ENCODE results near the gene CAMK1D.

The CAMK1D gene

DNA sequence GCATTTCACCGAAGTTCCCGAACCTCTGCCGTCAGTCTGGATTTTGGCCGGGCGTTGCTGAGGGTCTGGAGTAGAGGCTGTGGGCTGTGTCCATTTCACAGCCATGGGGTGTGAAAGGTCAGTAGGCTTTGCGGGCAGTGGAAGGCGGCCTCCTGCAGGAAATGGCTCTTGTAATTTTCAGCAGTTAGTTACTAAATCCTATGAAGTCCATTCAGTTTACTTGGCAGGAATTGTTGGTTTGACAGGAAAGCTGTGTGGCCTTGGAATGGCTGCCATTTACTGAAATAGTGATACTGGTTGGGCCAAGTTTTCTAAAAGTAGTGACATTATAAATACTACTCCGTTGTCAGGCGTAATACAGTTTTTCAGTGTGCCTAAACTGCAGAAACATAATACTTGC is 348.4 kb downstream of the CAMK1D start:
- peaks cover 18% of the 10 kb centered on the region for H3K4me1 Mint-ChIP-seq
- no peak overlapping the region for H3K4me3 Mint-ChIP-seq
- H3K36me3 Mint-ChIP-seq (ENCODE audit: low read depth): no peaks in the 10 kb centered on the region
- H3K9me3 Mint-ChIP-seq: no peaks in the 10 kb centered on the region
- peak overlapping the region in 1 of 3 experiments; percentile 46 for H3K27ac Mint-ChIP-seq
- TF ChIP-seq CTCF (IDR thresholded peaks at IDR 0.05; ENCODE audit: unreplicated experiment in 3 of 3): no peak
- H3K27me3 Mint-ChIP-seq (ENCODE audit: low read depth): no peaks in the 10 kb centered on the region

DNA sequence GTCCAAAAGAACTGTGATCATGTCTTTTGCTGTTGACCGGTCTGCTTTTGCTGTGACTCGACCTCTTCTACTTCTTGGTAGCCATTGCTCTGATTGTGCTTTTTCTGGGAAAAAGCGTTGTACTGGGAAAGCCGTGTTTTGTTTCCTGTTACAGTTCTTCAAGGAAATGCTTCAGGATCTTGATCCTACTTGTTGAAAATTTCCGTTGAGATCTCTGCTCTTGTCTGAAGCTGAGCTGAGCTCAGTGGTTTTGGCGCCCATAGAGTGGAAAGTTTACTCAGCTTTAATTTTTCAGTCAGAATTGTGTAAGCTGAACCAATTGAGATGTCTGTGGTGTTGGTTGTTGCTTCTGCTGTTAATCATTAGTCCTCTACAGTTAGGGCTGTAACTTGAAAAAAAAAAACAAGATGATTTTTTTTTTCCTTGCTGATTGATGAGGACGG is 349.9 kb downstream of the CAMK1D start:
- H3K4me1 Mint-ChIP-seq: peaks cover 18% of the 10 kb centered on the region
- no peak overlapping the region for H3K4me3 Mint-ChIP-seq
- no peaks in the 10 kb centered on the region for H3K27me3 Mint-ChIP-seq (ENCODE audit: low read depth)
- TF ChIP-seq CTCF (IDR thresholded peaks at IDR 0.05; ENCODE audit: unreplicated experiment in 3 of 3): no peak
- H3K9me3 Mint-ChIP-seq: no peaks in the 10 kb centered on the region
- H3K36me3 Mint-ChIP-seq (ENCODE audit: low read depth): no peaks in the 10 kb centered on the region
- H3K27ac Mint-ChIP-seq: peak overlapping the region; percentile 85 to 95 (median 92)

GRCh38 chr10:12699781-12700556 is 350.6 kb downstream of the CAMK1D start:
- no peaks in the 10 kb centered on the region for H3K9me3 Mint-ChIP-seq
- H3K4me3 Mint-ChIP-seq: no peak overlapping the region
- H3K4me1 Mint-ChIP-seq: peaks cover 18% of the 10 kb centered on the region
- H3K27ac Mint-ChIP-seq: peak overlapping the region; percentile 85 to 95 (median 92)
- H3K27me3 Mint-ChIP-seq (ENCODE audit: low read depth): no peaks in the 10 kb centered on the region
- TF ChIP-seq CTCF (IDR thresholded peaks at IDR 0.05; ENCODE audit: unreplicated experiment in 3 of 3): no peak
- no peaks in the 10 kb centered on the region for H3K36me3 Mint-ChIP-seq (ENCODE audit: low read depth)

DNA sequence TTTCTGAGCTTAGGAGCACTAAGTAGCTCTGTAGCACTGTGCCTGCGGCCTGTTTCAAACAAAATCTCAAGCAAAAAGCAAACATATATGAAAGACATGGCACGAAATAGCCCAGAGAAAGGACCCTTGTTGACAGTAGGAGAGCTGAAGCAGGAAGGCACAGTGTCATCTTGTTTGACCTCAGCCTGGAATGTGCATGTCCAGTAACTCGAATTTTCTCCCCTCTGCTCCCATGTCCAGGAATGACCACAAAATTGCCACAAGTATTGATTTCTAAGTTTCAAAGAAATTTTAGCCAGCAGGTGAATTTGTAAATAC is 351.2 kb downstream of the CAMK1D start:
- no peak for TF ChIP-seq CTCF (IDR thresholded peaks at IDR 0.05; ENCODE audit: unreplicated experiment in 3 of 3)
- Mint-ChIP-seq H3K4me3 (no peak overlapping the region), H3K4me1 (peaks cover 18% of the 10 kb centered on the region), H3K27ac (peak overlapping the region in 2 of 3 experiments; percentile 85 to 95), H3K27me3 (ENCODE audit: low read depth) (no peaks in the 10 kb centered on the region), H3K9me3 (no peaks in the 10 kb centered on the region), H3K36me3 (ENCODE audit: low read depth) (no peaks in the 10 kb centered on the region)

DNA sequence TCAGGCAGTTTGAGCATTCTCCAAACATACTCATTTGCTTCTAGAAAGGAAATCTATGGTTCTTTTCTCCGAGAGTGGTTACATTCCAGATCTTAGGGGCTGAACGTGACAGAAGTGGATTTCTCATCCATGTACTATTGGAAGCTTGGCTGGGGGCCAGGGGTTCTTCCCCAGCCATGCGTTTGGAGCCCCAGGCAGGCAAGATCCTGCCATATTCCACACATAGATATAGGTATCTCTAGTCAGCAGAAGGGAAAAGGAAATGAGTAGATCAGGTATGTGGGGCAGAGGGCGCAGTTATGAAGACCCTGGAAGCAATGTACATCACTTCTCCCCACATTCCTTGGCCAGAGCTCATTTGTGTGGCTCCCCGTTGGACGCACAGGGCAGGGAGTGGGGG is 352.3 kb downstream of the CAMK1D start:
- Mint-ChIP-seq H3K9me3 (no peaks in the 10 kb centered on the region), H3K36me3 (ENCODE audit: low read depth) (no peaks in the 10 kb centered on the region), H3K27ac (peak overlapping the region; percentile 45 to 79 (median 49)), H3K4me3 (no peak overlapping the region), H3K27me3 (ENCODE audit: low read depth) (no peaks in the 10 kb centered on the region), H3K4me1 (peaks cover 26% of the 10 kb centered on the region)
- TF ChIP-seq CTCF (IDR thresholded peaks at IDR 0.05; ENCODE audit: unreplicated experiment in 3 of 3): no peak

DNA sequence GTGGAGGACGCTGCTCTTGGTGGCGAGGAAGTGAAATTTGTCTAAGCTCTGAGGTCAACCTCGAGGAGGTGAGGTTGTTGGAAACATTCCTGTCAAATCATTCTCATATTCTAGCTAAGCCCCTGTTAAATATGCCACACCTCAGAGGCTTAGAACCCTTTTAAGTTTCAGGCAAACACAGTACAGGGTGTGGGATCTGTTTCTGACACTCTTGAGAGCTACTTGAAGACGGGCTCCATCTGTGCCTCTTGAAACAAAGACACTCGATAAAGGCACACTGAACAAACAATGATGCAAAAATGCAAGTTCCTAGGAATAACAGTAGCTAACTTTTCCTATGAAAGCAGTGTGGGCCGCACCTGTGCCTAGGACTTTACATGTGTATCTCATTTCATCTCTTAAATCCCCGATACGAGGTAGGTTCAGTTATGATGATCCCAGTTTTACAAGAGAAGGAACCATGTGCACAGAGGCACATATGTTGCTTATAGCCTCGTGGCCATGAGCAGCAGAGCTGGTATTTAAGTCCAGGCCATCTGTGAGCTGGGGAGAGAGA is 352.9 kb downstream of the CAMK1D start:
- no peak for TF ChIP-seq CTCF (IDR thresholded peaks at IDR 0.05; ENCODE audit: unreplicated experiment in 3 of 3)
- Mint-ChIP-seq H3K36me3 (ENCODE audit: low read depth) (no peaks in the 10 kb centered on the region), H3K4me1 (peaks cover 32% of the 10 kb centered on the region), H3K27ac (peak overlapping the region in 2 of 3 experiments; percentile 7 to 45), H3K27me3 (ENCODE audit: low read depth) (no peaks in the 10 kb centered on the region), H3K4me3 (no peak overlapping the region), H3K9me3 (no peaks in the 10 kb centered on the region)
